Activated T-cell treated with anti-CD3 and anti-CD28 coated beads for 48 hours (primary cell): ENCODE measurements around the gene MRPL50.

Experiments used
- DNase-seq: peaks from one replicate; pipeline ENCODE4 v3.0.0-alpha.2; 2020; ENCODE audit warnings: low read depth

The MRPL50 gene

GRCh38 chr9:101375546-101375945, 22.9 kb downstream of the MRPL50 start:
- DNase-seq: no peak

- no peak for DNase-seq
These were observed 25.9 kb downstream of the MRPL50 start for GRCh38 chr9:101372327-101373118.

- no peak for DNase-seq
These were observed 26.6 kb downstream of the MRPL50 start for GRCh38 chr9:101371813-101372212.

GRCh38 chr9:101369884-101370531, 28.4 kb downstream of the MRPL50 start:
- no peak for DNase-seq

- DNase-seq: no peak
These were observed 29.1 kb downstream of the MRPL50 start for GRCh38 chr9:101369286-101369685.

- no peak for DNase-seq
These were observed 31.1 kb downstream of the MRPL50 start for GRCh38 chr9:101367323-101367722.

GRCh38 chr9:101366038-101366756, 32.2 kb downstream of the MRPL50 start:
- no peak for DNase-seq

GRCh38 chr9:101365181-101365580, 33.2 kb downstream of the MRPL50 start:
- no peak for DNase-seq

- no peak for DNase-seq
These were observed 36.0 kb downstream of the MRPL50 start for GRCh38 chr9:101362450-101362849.

- DNase-seq: no peak
These were observed 37.8 kb downstream of the MRPL50 start for GRCh38 chr9:101360647-101361046.

- no peak for DNase-seq
These were observed 38.7 kb downstream of the MRPL50 start for GRCh38 chr9:101359679-101360078.

- no peak for DNase-seq
These were observed 41.8 kb downstream of the MRPL50 start for GRCh38 chr9:101356619-101357018.

- no peak for DNase-seq
These were observed 43.4 kb downstream of the MRPL50 start for GRCh38 chr9:101354765-101355708.

- no peak for DNase-seq
These were observed 44.2 kb downstream of the MRPL50 start for GRCh38 chr9:101354143-101354764.

GRCh38 chr9:101353683-101354082, 44.7 kb downstream of the MRPL50 start:
- no peak for DNase-seq

GRCh38 chr9:101352892-101353463, 45.4 kb downstream of the MRPL50 start:
- no peak for DNase-seq

- DNase-seq: no peak
These were observed 48.1 kb downstream of the MRPL50 start for GRCh38 chr9:101350285-101350684.

GRCh38 chr9:101342595-101342994, 55.8 kb downstream of the MRPL50 start:
- DNase-seq: no peak

- DNase-seq: no peak
These were observed 56.5 kb downstream of the MRPL50 start for GRCh38 chr9:101341958-101342357.
